Frontal cortex (tissue), 4 donors: ENCODE results near the gene KIAA1191. TPM values are rescaled to one million over a fixed set of nuclear protein-coding genes. Genes with fewer than 3 reads are reported as not detected.
"Not testable (repeated sequence)": the region's sequence is repeated elsewhere in the genome, so short reads cannot be mapped to it uniquely, and the experiment has no call there.

ENCODE experiments used
- DNase-seq, 2 donors: peaks; one replicate each; pipeline ENCODE4 v3.0.0; 2012; ENCODE audit warnings: low spot score in 2 of 2
- FAIRE-seq: peaks from 2 replicates; lab custom pipeline; 2012; peaks lifted over from hg19 to GRCh38; lab: Jason Lieb, UNC
- small RNA-seq: library from RNA; depleted of rRNA; stranded (forward); fragments of <200 nt; gene quantifications from one replicate; pipeline ENCODE3, GENCODE V24; 2014
- total RNA-seq: library from RNA; depleted of rRNA; stranded (reverse); fragments of >200 nt; gene quantifications from one replicate; pipeline ENCODE4 v1.2.3, GENCODE V29; 2014
- donor health status: control.
- donor health status: control.
- donor health status: control.

The KIAA1191 gene
- total RNA-seq, 1 donor from 2014 or later = 111 TPM

DNA sequence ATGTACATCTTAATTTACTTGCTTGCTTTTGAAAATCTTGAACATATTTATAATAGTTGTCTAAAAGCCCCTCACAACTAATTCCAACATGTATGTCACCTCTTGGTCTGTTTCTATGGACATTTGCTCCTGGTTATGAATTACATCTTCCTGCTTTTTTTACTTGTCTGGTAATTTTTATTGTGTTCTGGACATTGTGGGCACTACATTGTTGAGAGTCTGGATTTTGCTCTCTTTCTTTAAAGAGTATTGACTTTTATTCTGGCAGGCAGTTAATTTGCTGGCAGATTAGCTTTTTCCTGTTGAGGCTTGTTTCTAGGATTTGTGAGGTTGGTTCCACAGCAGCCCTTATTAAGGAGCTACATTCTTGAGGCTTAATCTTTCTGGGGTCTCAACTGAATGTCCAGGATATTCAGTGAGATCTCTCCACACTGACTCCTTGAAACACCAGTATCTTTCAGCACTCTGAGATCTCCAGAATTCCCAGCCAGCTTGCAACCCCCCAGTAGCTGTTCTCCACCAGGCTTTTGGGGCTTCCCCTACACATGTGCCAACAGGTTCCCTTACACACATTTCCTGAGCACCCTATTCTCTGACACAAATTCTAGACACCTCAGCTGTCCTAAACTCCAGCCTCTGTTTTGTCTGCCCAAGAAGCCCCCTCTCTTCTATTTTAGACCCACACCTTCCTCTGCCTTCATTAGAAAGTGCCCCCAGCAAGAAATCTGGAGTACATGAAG is 27.4 kb downstream of the KIAA1191 start:
- no peak for DNase-seq
- no peak for FAIRE-seq

DNA sequence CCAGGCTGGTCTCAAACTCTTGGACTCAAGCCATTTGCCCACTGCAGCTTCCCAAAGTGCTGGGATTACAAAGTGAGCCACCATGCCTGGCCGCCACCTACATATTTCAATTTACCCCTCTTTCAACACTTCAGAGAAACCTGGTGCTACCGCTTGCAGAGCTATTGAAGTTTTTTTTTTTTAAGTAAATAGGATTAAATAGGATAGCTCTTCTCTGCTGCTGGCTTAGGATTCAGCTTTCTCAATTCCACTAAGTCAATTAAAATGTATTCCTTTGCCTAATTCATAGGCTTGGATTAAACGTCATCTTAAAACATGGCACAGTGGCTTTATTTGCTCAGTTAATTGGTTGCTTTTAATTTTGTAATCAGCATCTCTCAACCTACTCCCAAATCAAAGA is 41.0 kb downstream of the KIAA1191 start:
- DNase-seq (no peak), FAIRE-seq (no peak)

GRCh38 chr5:176319827-176320554 is 41.6 kb downstream of the KIAA1191 start:
- no peak for FAIRE-seq
- DNase-seq = no peak

DNA sequence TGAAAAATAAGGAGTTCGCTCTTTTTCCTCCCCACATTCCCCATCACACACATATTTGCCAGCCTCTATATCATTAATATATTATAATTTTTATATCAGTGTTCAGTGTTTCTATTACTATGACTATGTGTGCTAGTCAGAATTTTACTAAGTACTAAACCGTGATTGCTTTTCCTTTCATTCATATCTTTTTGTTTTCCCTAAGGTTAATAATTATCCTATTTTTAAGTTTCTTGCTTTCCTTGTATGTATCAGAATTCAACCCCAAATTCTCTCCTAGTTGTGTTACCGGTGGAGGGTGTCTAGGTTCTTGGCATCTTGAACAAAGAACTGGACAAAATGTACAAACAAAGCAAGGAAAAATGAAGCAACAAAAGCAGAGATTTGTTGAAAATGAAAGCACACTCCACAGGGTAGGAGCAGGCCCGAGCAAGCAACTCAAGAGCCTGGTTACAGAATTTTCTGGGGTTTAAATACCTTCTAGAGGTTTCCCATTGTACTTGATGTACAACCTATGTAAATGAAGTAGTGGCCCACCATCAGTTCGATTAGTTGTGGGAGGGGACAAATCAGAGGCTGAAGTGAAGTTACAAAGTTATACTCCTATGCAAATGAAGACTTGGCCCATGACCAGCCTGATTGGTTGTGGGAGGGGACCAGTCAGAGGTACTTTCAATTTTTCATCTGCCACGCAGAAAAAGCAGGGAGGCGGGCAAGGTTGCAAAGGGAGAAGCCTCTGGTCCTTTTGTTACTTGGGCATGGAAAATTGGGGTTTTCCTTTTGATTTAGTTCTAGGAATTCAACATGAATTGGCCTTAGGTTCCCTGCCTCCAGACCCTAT is 43.8 kb downstream of the KIAA1191 start:
- DNase-seq = no peak
- FAIRE-seq = no peak

GRCh38 chr5:176305356-176305755 is 56.2 kb downstream of the KIAA1191 start:
- not testable (repeated sequence) for DNase-seq, FAIRE-seq

Small RNA genes within 50 kb of the gene (small RNA-seq; reads per million reads assigned to genes)
- 149 reads per million, percentile 98 among the genes with 10 or more reads in this experiment for gene MIR1271

Other genes starting within 250 kb of the KIAA1191 start
- 9.8 TPM for gene SIMC1, start 123.3 kb downstream of the KIAA1191 start, total RNA-seq
- gene ARL10, start 3.7 kb upstream of the KIAA1191 start, total RNA-seq = 34.6 TPM
- gene NOP16, start 26.8 kb upstream of the KIAA1191 start, total RNA-seq = 12.6 TPM
- gene HIGD2A, start 27.0 kb upstream of the KIAA1191 start, total RNA-seq = 27.7 TPM
- gene CLTB, start 54.8 kb upstream of the KIAA1191 start, total RNA-seq = 71.3 TPM
- gene FAF2, start 86.6 kb upstream of the KIAA1191 start, total RNA-seq = 33.4 TPM
- gene RNF44, start 175.6 kb upstream of the KIAA1191 start, total RNA-seq = 9.8 TPM
- gene CDHR2, start 187.6 kb upstream of the KIAA1191 start, total RNA-seq = under 0.01 TPM
- gene GPRIN1, start 248.4 kb upstream of the KIAA1191 start, total RNA-seq = 101 TPM